CD1c-positive myeloid dendritic cell (primary cell): Measurements from ENCODE around the gene WNT7B.

Experiments used
- DNase-seq: peaks from one replicate; pipeline ENCODE4 v3.0.0-alpha.2; 2016; ENCODE audit errors: extremely low spot score

The WNT7B gene

DNA sequence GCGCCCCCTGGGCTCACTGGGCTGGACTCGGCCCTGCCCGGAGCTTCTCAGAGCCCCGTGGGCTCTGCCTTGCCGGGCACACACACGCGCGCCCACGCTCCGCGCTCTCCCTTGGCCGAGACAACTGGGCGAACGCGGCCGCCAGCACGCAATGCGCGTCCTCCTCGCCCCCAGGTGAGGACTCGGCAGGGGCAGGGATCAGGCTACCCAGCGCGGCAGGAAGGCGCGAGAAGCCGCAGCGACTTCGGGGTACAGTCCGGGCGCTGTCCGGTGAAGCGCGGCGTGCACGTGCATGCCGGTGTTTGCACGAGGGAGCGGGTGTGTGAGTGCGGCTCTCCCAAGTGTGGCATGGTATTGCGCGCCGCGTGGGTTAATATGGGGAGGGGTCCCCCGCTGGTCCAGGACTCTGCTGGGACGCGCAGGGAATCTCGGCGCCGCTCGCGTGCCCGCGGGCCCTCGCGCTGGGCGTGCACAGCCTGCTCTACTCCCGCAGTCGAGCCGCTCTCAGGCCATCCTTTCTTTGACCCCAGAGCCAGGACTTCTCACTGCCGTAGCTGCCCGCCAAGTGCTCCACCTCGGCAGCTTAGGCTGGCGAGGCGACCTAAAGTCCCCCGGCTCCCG, 5.4 kb downstream of the WNT7B start:
- no peak for DNase-seq

GRCh38 chr22:45970705-45971407, 6.1 kb downstream of the WNT7B start:
- no peak for DNase-seq

DNA sequence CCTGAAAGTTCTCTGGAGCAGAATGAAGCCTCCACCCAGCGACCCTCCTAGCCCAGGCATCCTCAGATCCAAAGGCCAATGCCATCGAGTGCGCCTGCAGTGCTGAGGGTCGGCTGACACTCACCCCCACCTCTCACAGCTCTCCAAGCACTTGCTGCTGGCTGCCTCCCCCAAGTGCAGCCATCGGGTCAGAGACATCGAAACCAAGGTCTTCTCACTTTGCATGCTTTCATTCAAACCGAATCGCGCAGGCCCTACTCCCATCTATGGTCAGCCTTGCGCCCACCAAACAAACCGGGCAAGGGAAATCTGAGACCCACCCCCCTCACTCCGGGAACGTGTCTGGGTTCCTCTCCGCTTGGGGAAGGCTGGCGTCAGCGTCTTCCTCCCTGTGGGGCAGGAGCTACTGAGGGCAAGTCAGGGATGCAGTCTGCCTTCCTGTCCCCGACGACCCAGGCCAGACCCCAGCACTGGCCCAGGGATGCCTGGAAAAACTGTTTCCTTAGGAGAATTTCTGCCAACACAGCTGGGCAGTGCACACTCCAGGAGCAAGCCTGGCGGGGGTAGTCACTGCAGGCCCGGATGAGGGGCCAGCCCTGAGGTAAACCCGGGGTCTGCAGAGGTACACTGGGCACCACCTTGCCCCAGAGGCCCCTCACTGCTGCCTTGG, 7.0 kb downstream of the WNT7B start:
- no peak for DNase-seq

- DNase-seq: no peak
These were observed 7.6 kb downstream of the WNT7B start for GRCh38 chr22:45969414-45969799.

GRCh38 chr22:45968751-45969413, 8.1 kb downstream of the WNT7B start:
- no peak for DNase-seq

GRCh38 chr22:45968003-45968650, 8.8 kb downstream of the WNT7B start:
- no peak for DNase-seq

GRCh38 chr22:45966895-45967365, 10.0 kb downstream of the WNT7B start:
- DNase-seq: no peak

- no peak for DNase-seq
These were observed 10.6 kb downstream of the WNT7B start for GRCh38 chr22:45966320-45966894.

DNA sequence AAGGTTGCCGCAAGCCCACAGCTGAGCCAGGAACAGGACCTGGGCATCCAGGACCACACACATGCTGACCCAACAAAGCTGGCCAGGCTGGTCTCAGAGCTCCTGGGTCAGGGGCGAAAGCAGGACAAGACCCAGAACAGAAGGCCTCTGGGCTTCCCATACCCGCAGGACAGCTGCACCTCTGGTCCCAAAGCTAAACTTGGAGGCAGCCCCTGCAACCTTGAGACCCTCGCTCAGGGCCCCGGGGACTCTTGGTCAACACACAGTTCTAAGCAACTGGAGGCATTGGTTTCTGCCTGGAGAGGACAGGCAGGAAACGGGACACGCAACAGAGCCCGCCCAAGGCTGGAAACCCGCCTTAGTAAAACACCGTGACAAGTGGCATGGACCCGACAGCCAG, 11.4 kb downstream of the WNT7B start:
- no peak for DNase-seq

- no peak for DNase-seq
These were observed 11.9 kb downstream of the WNT7B start for GRCh38 chr22:45964926-45965527.

DNA sequence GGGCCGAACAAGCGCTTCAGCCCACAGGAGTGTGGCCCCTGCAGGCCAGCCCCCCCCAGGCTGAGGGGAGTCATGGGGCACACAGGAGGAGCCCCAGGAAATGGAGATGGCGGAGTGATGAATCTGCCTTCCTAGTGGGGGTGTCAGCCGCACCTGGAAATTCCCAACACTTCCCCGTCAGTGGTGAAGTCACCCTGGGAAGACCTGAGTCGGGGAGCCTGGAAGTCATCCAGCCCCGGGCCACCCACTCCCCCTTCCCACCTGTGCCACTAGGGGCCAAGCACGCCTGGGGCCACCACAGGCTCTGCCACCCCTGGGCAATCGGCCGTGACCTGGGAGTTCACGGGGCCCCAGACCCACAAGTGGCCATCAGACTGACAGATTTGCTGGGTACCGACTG, 12.6 kb downstream of the WNT7B start:
- DNase-seq: no peak

- DNase-seq: no peak
These were observed 13.1 kb downstream of the WNT7B start for GRCh38 chr22:45963821-45964220.

DNA sequence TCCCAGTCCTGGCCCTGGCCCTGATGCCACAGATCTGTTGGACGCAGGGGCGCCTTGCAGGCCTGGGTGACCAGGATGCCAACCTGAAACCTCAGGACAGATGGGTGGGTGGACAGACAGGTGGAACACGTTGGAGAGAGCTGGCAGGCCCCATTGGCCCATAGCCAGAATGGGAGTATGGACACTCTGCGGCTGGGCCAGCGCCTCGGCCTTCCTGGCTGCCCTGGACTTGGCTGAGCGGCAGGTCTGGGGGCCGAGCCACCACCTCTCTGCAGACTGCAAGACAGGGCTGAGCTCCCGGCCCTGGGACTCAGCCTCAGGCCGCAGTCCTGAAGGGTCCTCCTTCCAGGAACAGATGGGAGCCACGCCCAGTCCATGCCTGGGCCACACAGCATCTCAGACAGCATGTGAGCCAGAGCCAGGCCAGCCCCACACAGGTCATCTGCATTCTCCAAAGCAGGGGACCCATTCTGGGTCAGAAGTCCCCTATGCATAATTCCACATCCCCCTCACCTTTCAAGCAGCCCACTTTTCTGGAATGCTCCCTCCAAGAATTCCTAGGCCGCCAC, 14.1 kb downstream of the WNT7B start:
- no peak for DNase-seq

GRCh38 chr22:45962434-45962718, 14.6 kb downstream of the WNT7B start:
- no peak for DNase-seq

DNA sequence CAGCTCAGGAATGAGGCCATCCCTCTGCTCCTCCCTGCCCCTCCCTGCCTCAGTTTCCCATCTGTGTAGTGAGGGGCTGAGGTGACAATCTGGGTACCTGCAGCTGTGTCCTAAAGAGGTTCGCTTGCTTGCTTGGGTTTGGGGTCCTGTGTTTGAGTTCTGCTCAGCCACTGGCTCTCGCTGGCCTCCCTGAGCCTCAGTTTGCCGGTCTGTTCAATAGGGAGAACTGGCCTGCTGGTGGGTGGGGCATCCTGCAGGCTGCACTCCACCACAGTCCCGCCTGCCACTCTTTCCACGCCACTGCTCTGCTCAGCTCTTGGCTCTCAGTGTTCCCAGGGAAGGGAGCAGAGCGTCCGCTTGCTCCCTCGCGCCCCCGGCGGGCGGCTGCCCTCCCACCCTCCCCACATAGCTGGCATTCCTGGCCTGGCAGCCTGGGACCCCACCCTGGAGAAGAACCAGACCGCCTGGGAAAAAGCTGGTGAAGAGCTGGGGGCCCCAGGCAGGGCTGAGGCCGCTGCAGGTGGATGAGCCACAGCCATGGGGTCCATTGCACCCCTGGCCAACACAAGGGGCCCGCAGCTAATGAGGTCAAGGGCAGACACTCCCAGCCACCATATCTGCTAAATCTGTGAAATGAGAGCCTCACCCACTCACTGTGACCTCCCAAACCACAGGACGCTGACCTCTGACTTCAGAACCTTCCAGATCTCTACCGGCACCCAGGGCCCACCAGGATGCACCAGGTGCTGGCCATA, 15.1 kb downstream of the WNT7B start:
- DNase-seq: no peak

GRCh38 chr22:45960477-45961386, 16.2 kb downstream of the WNT7B start:
- no peak for DNase-seq

- DNase-seq: no peak
These were observed 17.1 kb downstream of the WNT7B start for GRCh38 chr22:45959719-45960476.

DNA sequence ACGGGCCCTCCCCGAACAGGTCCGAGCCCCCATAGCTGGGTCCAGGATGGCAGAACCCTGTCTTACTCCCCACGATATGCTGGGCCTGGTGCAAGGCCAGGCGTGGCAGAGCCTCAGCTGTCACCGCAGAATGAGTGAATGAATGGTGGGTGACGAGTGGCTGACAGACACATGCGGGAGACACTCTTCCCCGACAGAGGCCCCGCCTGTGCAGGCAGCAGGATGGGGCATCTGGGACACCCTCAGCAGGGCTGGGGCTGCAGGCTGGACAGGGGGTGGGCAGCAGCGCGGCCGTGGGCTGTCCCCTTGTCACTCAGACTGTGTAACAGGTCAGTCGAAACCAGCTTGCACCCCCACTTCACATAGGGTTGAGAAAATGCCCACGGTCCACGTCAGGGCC, 18.0 kb downstream of the WNT7B start:
- DNase-seq: no peak

GRCh38 chr22:45957826-45958225, 19.1 kb downstream of the WNT7B start:
- no peak for DNase-seq
